B cell (primary cell): ENCODE data around the gene CCDC92B. TPM values are rescaled to one million over a fixed set of nuclear protein-coding genes. Genes with fewer than 3 reads are reported as not detected.

Experiments
- ATAC-seq: fragments of 200-7000 bp; cut with Tn5 transposase; one replicate; pipeline ENCODE4 v1.10.0; 2021; ENCODE audit warnings: low read depth, mild to moderate bottlenecking, moderate number of reproducible peaks, moderate library complexity
- CTCF ChIA-PET: fragments of 350-600 bp; sonication (Branson Sonifier 250); formaldehyde crosslinking; loops from one replicate; lab custom pipeline; 2021; ENCODE audit warnings: antibody characterized with exemption, inconsistent platforms; lab: Charles Lee
- POLR2A ChIA-PET: fragments of 350-600 bp; sonication (Branson Sonifier 250); formaldehyde crosslinking; loops from one replicate; lab custom pipeline; 2021; ENCODE audit warnings: antibody characterized with exemption; lab: Charles Lee
- DNase-seq: peaks from one replicate; pipeline ENCODE4 v3.0.0; 2013
- H2AFZ ChIP-seq: 2 replicates; pipeline ENCODE4 v1.6.1; 2012; ENCODE audit warnings: mild to moderate bottlenecking, low read depth, low read length; ENCODE audit not compliant: insufficient read depth, poor library complexity, severe bottlenecking
- H3K27ac ChIP-seq, 2 donors: 1 replicate in 1 of 2; 2 replicates in 1 of 2; pipeline ENCODE4 v1.5.1; 2012 to 2013; ENCODE audit warnings: low read length in 2 of 2, mild to moderate bottlenecking in 2 of 2, moderate library complexity in 1 of 2
- H3K27me3 ChIP-seq, 4 experiments: fragments of 200-600 bp in 1 of 4; sonication (generic) in 1 of 4; replicated peaks in 1 of 4; 1 replicate in 2 of 4; 2 replicates in 2 of 4; pipeline versions ENCODE4 v1.6.1 to v1.7.0; 2013 to 2016; ENCODE audit warnings: low read length in 3 of 4, mild to moderate bottlenecking in 2 of 4, mixed read lengths in 1 of 4, moderate library complexity in 1 of 4; ENCODE audit not compliant: insufficient read depth in 4 of 4, control insufficient read depth in 3 of 4; ENCODE audit errors: control extremely low read depth in 1 of 4
- H3K36me3 ChIP-seq, 2 experiments: replicated peaks in 1 of 2; 1 replicate in 1 of 2; 2 replicates in 1 of 2; pipeline versions ENCODE4 v1.6.1 to v1.7.1; 2013; ENCODE audit warnings: low read length in 1 of 2; ENCODE audit not compliant: insufficient read depth in 2 of 2, control insufficient read depth in 1 of 2; ENCODE audit errors: control extremely low read depth in 1 of 2, extremely low read depth in 1 of 2
- H3K4me1 ChIP-seq, 2 donors: fragments of 200-600 bp in 1 of 2; sonication (generic) in 1 of 2; 1 replicate in 1 of 2; 2 replicates in 1 of 2; pipeline versions ENCODE4 v1.5.1 to v1.6.1; 2013 to 2017; ENCODE audit warnings: low read length in 2 of 2; ENCODE audit not compliant: control insufficient read depth in 2 of 2, insufficient read depth in 2 of 2
- H3K4me2 ChIP-seq: replicated peaks from 2 replicates; pipeline ENCODE3; 2012; ENCODE audit warnings: mild to moderate bottlenecking, low read depth, low read length; ENCODE audit not compliant: poor library complexity, severe bottlenecking
- H3K4me3 ChIP-seq, 5 experiments: fragments of 200-600 bp in 1 of 5; sonication (generic) in 1 of 5; 1 replicate in 3 of 5; 2 replicates in 2 of 5; pipeline versions ENCODE4 v1.5.1 to v1.7.0; 2011 to 2016; ENCODE audit warnings: low read length in 4 of 5, mild to moderate bottlenecking in 4 of 5, low read depth in 2 of 5, control low read depth in 1 of 5, moderate library complexity in 1 of 5; ENCODE audit not compliant: insufficient read depth in 1 of 5; ENCODE audit errors: control extremely low read depth in 1 of 5, extremely low read depth in 1 of 5
- H3K79me2 ChIP-seq: fragments of 200-600 bp; sonication (generic); one replicate; pipeline ENCODE4 v1.6.0; 2016; ENCODE audit warnings: low read length; ENCODE audit not compliant: control insufficient read depth, insufficient read depth
- H3K9ac ChIP-seq: fragments of 200-600 bp; sonication (generic); 2 replicates; pipeline ENCODE4 v1.6.1; 2017; ENCODE audit warnings: mild to moderate bottlenecking, low read length, moderate library complexity
- H3K9me3 ChIP-seq, 3 donors: one replicate each; pipeline versions ENCODE4 v1.6.1 to v1.7.1; 2013; ENCODE audit warnings: low read length in 2 of 3; ENCODE audit not compliant: control insufficient read depth in 2 of 3, insufficient read depth in 1 of 3; ENCODE audit errors: control extremely low read depth in 1 of 3
- H4K20me1 ChIP-seq: 2 replicates; pipeline ENCODE4 v1.6.0; 2012; ENCODE audit warnings: mild to moderate bottlenecking, low read length; ENCODE audit not compliant: insufficient read depth, control insufficient read depth, poor library complexity, severe bottlenecking
- H3K27ac Mint-ChIP-seq: one replicate; pipeline ENCODE4 v1.8.0; 2021; ENCODE audit warnings: mixed read lengths
- H3K27me3 Mint-ChIP-seq: one replicate; pipeline ENCODE4 v1.8.0; 2021; ENCODE audit warnings: mixed read lengths
- H3K4me1 Mint-ChIP-seq: one replicate; pipeline ENCODE4 v1.8.0; 2021; ENCODE audit warnings: mixed read lengths
- H3K4me3 Mint-ChIP-seq: one replicate; pipeline ENCODE4 v1.8.0; 2021; ENCODE audit warnings: mixed read lengths
- H3K9me3 Mint-ChIP-seq: one replicate; pipeline ENCODE4 v1.8.0; 2022; ENCODE audit warnings: mixed read lengths; ENCODE audit not compliant: insufficient read depth
- CTCF ChIP-seq: fragments of 200-600 bp; IDR thresholded peaks from one replicate; pipeline ENCODE4 v1.8.0; 2022; ENCODE audit warnings: antibody characterized with exemption, mild to moderate bottlenecking
- EZH2 ChIP-seq: IDR thresholded peaks from 2 replicates; pipeline ENCODE4 v1.6.1; 2012; ENCODE audit warnings: borderline replicate concordance, low read depth, mild to moderate bottlenecking, moderate library complexity, low read length; ENCODE audit not compliant: insufficient read depth, poor library complexity, severe bottlenecking
- WGBS: methylation state at CpG from one replicate; pipeline ENCODE4 v1.1.5; 2013; ENCODE audit warnings: missing lambda C conversion rate; ENCODE audit not compliant: insufficient coverage; 5-methylcytosine and 5-hydroxymethylcytosine counted together
- intact Hi-C: fragments of 100-400 bp; cut with micrococcal nuclease; formaldehyde crosslinking; loops from one replicate; pipeline ENCODE4 v1.10.0; 2022
- polyA plus RNA-seq: library from polyadenylated mRNA; depleted of rRNA; stranded (reverse); fragments of >200 nt; gene quantifications from 2 replicates; pipeline ENCODE4 v1.2.3, GENCODE V29; 2012
- total RNA-seq, 2 donors: library from RNA; stranded (reverse); fragments of 120-200 nt in 1 of 2; gene quantifications; 1 replicate in 1 of 2; 2 replicates in 1 of 2; pipeline versions ENCODE4 v1.2.3 to v1.2.4, GENCODE V29; 2013 to 2022

The CCDC92B gene
- total and polyA plus RNA-seq, 2 donors (not counting 1 experiment from before 2014, with no cell fraction given) = 0.04 TPM; not detected in 1

- Histone ChIP-seq H4K20me1 (no peaks in the 10 kb centered on the region), H3K4me3 (peak within 1 kb of the TSS; percentile 43 to 78 (median 62)), H2AFZ (peak within 1 kb of the TSS; percentile 68), H3K79me2 (peaks cover 6% of the 10 kb centered on the region), H3K27me3 (no peaks in the 10 kb centered on the region), H3K4me2 (peak within 1 kb of the TSS; percentile 95), H3K36me3 (peaks cover 0 to 5% of the 10 kb centered on the region in 2 experiments), H3K9me3 (no peaks in the 10 kb centered on the region), H3K4me1 (peaks cover 56 to 75% of the 10 kb centered on the region in 2 donors), H3K9ac (peak within 1 kb of the TSS; percentile 69), H3K27ac (peak within 1 kb of the TSS; percentile 7 to 33)
- Mint-ChIP-seq H3K27me3 (no peaks in the 10 kb centered on the region), H3K27ac (peak within 1 kb of the TSS; percentile 91), H3K4me3 (peak within 1 kb of the TSS; percentile 96), H3K9me3 (no peaks in the 10 kb centered on the region), H3K4me1 (peaks cover 71% of the 10 kb centered on the region)
- 5% methylated on average over 36 of the region's 39 CpGs for WGBS
- ATAC-seq (peak; percentile 78), DNase-seq (peak; percentile 65)
- ChIA-PET POLR2A (interaction anchor here (0.6 to 2.1 kb wide), 4 partner anchors 10 to 206 kb away, joined by 3 to 22 read pairs (median 6); no protein-coding TSS in a partner anchor), CTCF (interaction anchor here (0.9 to 3.1 kb wide), 9 partner anchors 9 to 216 kb away, joined by 5 to 18 read pairs (median 6); no protein-coding TSS in a partner anchor)
- intact Hi-C loops = loop anchor here (1.0 kb wide), 2 partner anchors 10 to 18 kb away; no protein-coding TSS in a partner anchor
- TF ChIP-seq EZH2 (no peak), CTCF (no peak)
Measured at GRCh38 chr17:2796164-2797125, 47.0 kb upstream of the CCDC92B start, which contains the start of gene RAP1GAP2. Gene RAP1GAP2 (plus strand): TSS chr17:2796438. CDS start chr17:2796528, 90 bp downstream.
